ENCODE data around the gene RPS29.
"Not testable (repeated sequence)": the region's sequence is repeated elsewhere in the genome, so short reads cannot be mapped to it uniquely, and the experiment has no call there.

The RPS29 gene

GRCh38 chr14:49585803-49586672 is at the start of gene RPS29:
RPS29 (minus strand) TSS chr14:49586380; CDS start chr14:49586346, 34 bp downstream.
- DNase-seq = peak; percentile 97

DNA sequence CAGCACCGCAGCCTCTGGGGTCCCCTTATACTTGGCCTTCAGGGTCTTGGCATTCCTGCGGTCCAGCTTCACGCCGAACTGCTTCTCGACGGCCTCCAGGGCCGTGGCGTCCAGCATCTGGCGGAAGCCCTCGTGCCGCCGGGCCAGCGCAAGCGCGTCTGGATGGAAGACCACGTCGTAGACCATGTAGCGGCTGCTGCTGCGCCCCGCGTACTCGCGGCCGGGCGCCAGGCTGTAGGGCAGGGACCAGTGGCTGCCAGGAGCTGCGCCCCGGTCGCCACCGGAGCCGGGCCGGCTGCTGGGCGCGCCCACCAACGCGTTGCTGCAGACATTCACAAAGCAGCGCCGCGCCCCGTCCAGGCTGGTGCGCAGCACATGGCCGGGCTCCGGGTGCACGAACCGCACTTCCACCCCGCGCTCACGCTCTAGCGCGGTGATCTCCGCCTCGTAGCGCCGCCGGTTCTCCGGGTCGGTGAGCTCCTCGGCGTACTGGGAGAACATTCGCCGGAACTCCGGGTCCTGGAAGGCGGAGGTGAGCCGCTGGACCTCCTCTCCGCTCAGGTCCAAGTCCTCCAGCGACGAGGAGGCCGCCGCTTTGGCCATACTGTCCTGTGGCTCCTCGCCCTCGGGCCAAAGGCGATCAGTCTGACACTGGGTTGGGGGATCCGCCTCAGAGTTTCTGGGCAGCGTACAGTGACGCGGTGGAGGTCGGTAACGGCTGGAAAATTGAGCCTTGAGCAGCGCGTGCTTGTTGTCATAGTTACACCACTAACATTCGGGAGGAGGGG is 48.6 kb upstream of the RPS29 start, which contains the start of gene DNAAF2:
TSS of gene DNAAF2 (minus strand) at position 698 of the 788 bp plus-strand sequence. CDS start at position 603, 95 bp downstream.
- DNase-seq = peak; percentile 47

DNA sequence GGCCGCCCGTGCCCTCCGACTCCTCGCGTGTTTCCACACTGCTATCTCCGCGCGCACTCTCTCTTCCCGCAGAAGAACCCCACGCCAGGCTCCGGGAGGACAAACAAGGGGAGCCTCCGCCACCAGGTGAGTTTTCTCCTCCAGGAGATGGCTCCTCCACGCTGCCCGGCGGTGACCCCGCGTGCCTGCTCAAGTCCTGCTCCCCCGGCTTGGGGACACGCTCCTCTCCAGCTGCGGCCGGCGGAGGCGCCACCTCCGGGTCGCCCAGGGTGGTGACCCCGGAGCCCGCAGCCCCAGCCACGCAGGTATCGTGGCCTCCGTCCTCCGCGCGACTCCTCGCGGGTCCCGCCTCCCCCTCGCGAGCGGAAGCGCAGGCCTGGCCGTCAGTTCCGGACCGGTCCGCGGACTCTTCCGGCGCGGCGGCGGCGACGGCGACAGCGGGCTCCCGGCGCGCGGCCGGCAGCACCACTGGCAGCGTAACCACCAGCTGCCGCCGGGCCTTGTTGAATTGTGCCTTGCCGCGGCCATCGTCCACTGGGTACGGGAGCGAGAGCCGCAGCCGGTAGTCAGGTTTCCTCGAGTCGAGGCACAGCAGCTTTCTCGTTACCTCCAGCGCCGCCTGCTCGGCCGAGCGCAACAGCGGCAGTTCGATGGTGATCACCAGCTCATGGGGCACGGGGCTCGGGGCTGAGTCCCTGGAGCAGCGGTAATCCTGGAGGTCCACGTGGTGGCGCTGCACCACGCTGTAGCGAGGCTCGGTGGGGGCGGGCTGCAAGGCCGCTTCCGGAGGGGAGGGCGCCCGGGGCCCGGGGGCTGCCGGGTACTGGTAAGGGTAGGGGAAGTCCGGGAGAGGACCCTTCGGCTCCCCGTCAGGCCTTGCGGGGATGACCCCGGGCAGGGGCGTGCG is 47.7 kb upstream of the RPS29 start:
- peak; percentile 92 for DNase-seq

- DNase-seq = no peak
Measured at GRCh38 chr14:49623941-49624839, 38.0 kb upstream of the RPS29 start.

DNA sequence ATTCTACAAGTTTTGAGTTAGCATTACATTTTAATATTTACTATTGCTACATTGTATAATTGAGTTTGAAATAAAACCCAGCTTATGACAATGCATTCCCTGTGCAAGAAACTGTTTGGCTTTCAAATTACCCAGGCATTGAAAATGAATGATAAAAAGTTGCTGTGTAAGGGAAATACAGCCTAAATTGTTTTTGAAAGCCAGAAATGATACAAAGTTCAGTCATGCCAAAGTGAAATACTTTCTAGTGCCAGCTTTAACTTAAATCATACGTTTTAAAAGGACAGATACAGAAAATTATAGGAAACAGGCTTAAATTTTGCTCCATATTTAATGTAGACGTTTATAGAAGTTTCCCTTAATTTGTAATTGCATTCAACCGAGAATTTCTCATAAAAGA is 37.2 kb upstream of the RPS29 start:
- no peak for DNase-seq

- no peak for DNase-seq
Measured at GRCh38 chr14:49622022-49622607, 35.9 kb upstream of the RPS29 start.

GRCh38 chr14:49621114-49621881 is 35.1 kb upstream of the RPS29 start:
- peak; percentile 37 for DNase-seq

DNA sequence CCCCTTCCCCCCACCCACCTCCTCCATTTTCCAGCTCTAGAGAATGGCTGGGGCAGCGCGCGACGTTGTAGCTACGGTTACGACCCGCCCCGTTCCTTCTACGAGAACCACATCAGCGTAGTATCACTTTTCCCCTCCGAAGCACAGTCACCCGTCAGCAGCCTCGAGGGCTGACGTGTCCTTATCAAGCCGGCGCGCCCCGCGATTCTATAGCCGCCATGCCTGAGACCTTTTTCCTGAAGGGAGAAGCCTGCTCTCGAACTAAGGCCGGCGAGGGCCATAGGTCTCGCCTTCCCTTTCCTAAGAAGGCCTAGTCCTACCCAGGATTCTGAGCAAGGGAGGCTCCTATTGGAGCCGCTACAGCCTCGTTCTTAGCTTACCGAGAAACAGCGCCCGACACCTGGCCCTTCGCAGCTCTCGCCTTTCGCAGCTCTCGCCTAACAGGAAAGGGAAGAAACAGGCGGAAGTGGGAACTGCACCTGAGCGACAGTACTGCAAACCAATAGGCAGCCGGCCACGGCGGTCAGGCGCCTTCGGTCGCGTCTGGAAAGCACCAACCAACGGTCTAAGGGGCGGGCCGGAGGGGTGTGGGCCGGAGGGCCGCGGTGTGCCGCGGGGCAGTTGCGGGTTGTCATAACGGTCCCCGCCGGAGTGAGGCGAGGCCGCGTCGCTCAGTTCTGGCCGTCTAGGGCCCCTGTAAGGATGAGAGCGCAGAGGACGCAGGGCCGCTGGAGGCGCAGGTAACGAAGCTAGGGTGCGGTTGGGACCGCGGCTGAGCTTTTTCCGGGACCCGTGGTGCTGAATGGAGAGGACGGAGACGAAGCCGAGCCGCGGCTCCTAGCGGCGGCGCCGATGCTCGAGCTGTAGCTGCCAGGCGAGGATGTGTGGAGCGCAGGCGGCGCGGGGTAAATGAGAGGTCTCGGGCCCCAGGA is 34.3 kb upstream of the RPS29 start, which contains the start of the genes MGAT2 and RPL36AL:
TSS of gene MGAT2 (plus strand) at position 618 of the 932 bp plus-strand sequence. CDS start 470 bp downstream, outside the sequence.
TSS of gene RPL36AL (minus strand) at position 445 of the 932 bp plus-strand sequence. CDS start 1,522 bp downstream, outside the sequence.
- DNase-seq = peak; percentile 84

GRCh38 chr14:49619730-49620129 is 33.5 kb upstream of the RPS29 start:
- DNase-seq = no peak

- DNase-seq = not testable (repeated sequence)
Measured at GRCh38 chr14:49619273-49619672, 33.1 kb upstream of the RPS29 start.

GRCh38 chr14:49617852-49618519 is 31.8 kb upstream of the RPS29 start:
- DNase-seq = no peak

GRCh38 chr14:49615776-49616175 is 29.6 kb upstream of the RPS29 start:
- DNase-seq = no peak

- no peak for DNase-seq
Measured at GRCh38 chr14:49614196-49614595, 28.0 kb upstream of the RPS29 start.

DNA sequence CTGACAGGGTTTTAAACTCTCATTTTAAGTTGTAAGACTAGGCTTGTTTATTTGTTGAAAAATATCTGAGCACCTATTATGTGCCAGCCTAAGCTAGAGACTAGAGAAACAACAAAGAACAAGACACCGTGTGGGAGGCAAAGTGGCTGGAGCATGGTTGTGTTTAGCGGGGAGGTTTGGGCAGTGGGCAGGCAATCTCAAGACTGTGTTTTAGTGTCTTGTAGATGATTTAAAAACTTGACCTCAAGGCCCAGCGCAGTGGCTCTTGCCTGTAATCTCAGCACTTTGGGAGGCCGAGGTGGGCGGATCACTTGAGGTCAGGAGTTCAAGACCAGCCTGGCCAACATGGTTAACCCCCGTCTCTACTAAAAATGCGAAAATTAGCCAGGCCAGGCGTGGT is 26.5 kb upstream of the RPS29 start:
- no peak for DNase-seq

DNA sequence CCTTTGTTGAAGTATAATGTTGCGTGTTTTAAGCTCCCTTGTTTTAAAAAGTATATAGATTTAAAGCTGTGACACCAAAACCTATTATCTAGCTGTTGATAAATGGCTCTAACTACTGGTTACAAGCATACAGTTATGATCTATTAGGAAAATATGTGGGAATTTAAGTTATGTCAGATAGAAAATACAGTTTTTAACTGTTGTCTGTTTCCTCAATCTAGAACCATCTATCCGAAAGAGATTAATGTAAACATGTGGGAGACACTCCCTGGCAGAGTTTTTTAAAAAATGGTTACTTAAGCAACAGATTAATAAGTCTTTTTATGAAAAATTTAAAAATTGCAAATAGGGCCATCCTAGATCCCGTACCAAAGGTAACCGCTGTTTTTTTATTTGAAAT is 26.1 kb upstream of the RPS29 start:
- no peak for DNase-seq

- no peak for DNase-seq
Measured at GRCh38 chr14:49607583-49607982, 21.4 kb upstream of the RPS29 start.

DNA sequence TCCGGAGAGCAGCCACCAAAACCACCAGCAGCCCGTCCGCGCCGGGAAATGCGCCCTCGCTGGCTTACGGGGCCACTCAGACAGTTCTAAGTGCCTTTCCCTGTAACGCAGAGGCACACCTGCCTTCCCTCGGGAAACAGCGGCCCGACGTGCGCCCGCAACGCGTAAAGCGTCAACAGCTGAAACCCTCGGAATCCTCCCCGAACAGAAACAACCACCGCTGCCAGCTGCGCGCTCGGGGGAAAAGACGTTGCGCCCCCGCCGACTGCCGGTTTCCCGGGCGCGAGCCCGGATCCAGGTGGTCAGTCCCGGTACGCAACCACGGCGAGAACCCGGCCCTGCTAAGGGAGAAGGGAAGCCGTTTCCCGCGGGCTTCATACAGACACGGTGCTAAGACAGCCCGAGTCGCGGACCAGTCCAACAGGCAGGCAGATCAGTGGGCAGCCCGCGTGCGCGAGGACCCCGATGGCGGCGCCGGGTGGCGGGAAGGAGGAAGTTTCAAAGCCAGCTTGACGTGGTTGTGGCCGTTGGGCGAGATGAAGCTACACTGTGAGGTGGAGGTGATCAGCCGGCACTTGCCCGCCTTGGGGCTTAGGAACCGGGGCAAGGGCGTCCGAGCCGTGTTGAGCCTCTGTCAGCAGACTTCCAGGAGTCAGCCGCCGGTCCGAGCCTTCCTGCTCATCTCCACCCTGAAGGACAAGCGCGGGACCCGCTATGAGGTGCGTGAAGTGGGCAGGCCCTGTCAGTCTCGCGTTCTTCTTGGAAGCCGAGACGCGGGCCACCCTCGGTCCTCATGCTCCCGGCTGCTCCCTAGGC is 12.5 kb upstream of the RPS29 start, which contains the start of gene LRR1:
TSS of gene LRR1 (plus strand) at position 456 of the 816 bp plus-strand sequence. CDS start at position 537, 81 bp downstream.
- peak; percentile 82 for DNase-seq

All from activated T-cell treated with anti-CD3 and anti-CD28 coated beads for 4 hours (primary cell).